Nephron progenitor cell (in vitro differentiated cells): Measurements from ENCODE around the gene ALOXE3.

Experiments
- DNase-seq: peaks from one replicate; pipeline ENCODE4 v3.0.0; 2021
- H3K27ac Mint-ChIP-seq: 2 replicates; pipeline ENCODE4 v1.8.0; 2021; ENCODE audit warnings: mild to moderate bottlenecking, moderate library complexity, mixed read lengths
- H3K27me3 Mint-ChIP-seq: 2 replicates; pipeline ENCODE4 v1.8.0; 2021; ENCODE audit warnings: mild to moderate bottlenecking, low read depth, mixed read lengths; ENCODE audit not compliant: poor library complexity
- H3K36me3 Mint-ChIP-seq: 2 replicates; pipeline ENCODE4 v1.8.0; 2021; ENCODE audit warnings: low read depth, mixed read lengths
- H3K4me1 Mint-ChIP-seq: 2 replicates; pipeline ENCODE4 v1.8.0; 2021; ENCODE audit warnings: mixed read lengths
- H3K4me3 Mint-ChIP-seq: 2 replicates; pipeline ENCODE4 v1.8.0; 2021; ENCODE audit warnings: mild to moderate bottlenecking, moderate library complexity, mixed read lengths
- H3K9me3 Mint-ChIP-seq: 2 replicates; pipeline ENCODE4 v1.8.0; 2021; ENCODE audit warnings: mild to moderate bottlenecking, moderate library complexity, mixed read lengths
- TF ChIP-seq, protein P1 (sequence below): fragments of 200-600 bp; sonication (generic); IDR thresholded peaks from 2 replicates; pipeline ENCODE4 v1.5.0; 2021; ENCODE audit warnings: antibody characterized with exemption

Gene ALOXE3

DNA sequence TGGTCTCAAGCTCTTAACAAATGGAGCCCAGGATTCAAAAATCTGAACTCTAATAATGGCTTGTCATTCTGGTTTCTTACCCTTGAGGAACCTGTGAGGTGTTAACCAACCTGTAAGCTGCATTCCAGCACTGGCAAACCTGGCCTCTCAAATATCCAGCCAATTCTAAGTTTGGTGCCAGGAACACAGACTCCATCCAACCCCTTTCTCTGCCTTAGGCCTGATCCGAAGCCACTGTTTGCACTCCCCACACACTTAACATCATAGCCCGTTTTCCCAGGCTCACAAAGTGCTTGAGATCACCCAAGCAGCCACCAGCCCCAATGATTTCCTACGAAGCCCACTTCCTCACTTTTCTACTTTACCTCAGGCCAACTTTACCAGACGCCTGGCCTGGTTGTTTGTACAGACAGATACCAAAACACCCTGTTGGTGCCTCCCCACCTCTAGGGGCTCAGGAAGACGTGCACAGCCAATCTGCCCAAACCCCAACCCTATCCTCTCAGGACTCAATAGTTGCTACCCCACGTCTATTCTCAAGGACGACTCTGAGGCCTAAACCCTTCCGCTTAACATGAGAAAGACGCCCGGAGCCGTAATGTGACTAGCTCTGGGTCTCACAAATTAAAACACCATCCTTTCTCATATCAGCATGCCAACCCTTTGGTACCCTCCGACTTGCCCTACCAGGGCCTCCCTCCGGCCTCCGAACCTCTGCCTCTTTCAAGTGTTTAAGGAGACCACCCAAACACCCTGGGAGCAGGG lies 37.1 kb upstream of the ALOXE3 start:
- no peak overlapping the region for H3K27ac Mint-ChIP-seq
- H3K4me1 Mint-ChIP-seq = peaks cover 18% of the 10 kb centered on the region
- peaks cover 2% of the 10 kb centered on the region for H3K27me3 Mint-ChIP-seq
- H3K9me3 Mint-ChIP-seq = no peaks in the 10 kb centered on the region
- TF ChIP-seq, protein P1, sequence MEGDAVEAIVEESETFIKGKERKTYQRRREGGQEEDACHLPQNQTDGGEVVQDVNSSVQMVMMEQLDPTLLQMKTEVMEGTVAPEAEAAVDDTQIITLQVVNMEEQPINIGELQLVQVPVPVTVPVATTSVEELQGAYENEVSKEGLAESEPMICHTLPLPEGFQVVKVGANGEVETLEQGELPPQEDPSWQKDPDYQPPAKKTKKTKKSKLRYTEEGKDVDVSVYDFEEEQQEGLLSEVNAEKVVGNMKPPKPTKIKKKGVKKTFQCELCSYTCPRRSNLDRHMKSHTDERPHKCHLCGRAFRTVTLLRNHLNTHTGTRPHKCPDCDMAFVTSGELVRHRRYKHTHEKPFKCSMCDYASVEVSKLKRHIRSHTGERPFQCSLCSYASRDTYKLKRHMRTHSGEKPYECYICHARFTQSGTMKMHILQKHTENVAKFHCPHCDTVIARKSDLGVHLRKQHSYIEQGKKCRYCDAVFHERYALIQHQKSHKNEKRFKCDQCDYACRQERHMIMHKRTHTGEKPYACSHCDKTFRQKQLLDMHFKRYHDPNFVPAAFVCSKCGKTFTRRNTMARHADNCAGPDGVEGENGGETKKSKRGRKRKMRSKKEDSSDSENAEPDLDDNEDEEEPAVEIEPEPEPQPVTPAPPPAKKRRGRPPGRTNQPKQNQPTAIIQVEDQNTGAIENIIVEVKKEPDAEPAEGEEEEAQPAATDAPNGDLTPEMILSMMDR = no peak
- H3K4me3 Mint-ChIP-seq = no peak overlapping the region
- H3K36me3 Mint-ChIP-seq = peaks cover 10% of the 10 kb centered on the region
- no peak for DNase-seq

DNA sequence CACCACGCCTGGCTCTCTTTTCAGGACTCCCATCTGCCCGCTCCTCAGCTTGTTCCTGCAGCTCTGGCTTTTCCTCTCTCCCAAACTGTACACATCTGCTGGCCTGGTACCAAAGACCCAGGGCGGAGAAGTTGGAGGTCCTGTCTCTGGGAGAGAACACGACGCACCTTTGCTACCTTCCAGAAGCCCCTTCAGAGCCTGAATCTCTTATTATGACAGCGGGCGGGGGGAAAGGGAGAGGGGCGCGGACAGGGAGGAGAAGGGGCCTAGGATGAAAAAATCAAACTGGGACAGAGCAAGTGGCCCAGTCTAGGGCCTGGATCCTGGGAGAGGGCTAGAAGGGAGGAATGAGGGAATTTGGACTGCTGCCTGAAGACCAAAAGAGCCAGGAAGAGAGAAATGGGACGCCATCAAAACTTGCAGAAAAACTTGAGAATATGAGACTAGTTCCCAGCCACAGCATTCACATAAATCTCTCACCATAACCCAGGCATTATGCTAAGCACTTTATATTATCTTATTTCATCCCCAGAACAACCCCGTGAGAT lies 36.4 kb upstream of the ALOXE3 start:
- Mint-ChIP-seq H3K9me3 (no peaks in the 10 kb centered on the region), H3K4me3 (no peak overlapping the region), H3K36me3 (peaks cover 3% of the 10 kb centered on the region), H3K4me1 (peaks cover 12% of the 10 kb centered on the region), H3K27ac (peak overlapping the region; percentile 40), H3K27me3 (peaks cover 2% of the 10 kb centered on the region)
- TF ChIP-seq, protein P1 = no peak
- DNase-seq = no peak

DNA sequence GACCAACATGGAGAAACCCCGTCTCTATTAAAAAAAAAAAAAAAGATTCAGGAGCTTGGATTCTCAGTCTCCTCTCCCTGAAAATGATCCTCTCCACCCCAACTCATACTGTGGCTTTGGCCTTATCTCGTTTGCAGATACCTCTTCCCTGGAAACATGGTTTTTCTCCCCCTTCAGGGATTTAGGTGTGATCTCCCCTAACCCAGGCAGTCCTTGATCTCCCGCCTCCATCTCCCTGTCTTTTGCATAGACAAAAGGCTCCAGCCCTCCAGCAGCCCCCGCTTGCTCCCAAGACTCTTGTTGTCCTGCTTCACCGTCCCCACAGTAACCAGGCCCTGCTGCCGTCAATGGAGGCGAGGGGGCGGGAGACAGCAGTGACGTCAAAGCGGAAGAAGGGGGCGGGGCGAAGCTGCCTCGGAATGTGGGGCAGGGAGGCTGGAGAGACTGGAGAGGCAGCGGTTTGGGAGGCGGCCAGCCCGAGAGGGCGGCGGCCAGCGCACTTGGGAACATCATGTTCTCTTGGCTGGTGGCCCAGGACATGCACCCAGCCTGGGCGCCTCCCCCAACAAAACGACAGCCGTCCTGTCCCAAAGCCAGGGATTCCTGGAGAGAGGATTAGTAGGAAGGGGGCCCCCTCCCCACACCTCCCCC lies 35.8 kb upstream of the ALOXE3 start:
- DNase-seq = peak; percentile 98
- Mint-ChIP-seq H3K4me3 (no peak overlapping the region), H3K27me3 (peaks cover 2% of the 10 kb centered on the region), H3K4me1 (peaks cover 12% of the 10 kb centered on the region), H3K36me3 (peaks cover 4% of the 10 kb centered on the region), H3K27ac (peak overlapping the region; percentile 99), H3K9me3 (no peaks in the 10 kb centered on the region)
- TF ChIP-seq, protein P1 = no peak

DNA sequence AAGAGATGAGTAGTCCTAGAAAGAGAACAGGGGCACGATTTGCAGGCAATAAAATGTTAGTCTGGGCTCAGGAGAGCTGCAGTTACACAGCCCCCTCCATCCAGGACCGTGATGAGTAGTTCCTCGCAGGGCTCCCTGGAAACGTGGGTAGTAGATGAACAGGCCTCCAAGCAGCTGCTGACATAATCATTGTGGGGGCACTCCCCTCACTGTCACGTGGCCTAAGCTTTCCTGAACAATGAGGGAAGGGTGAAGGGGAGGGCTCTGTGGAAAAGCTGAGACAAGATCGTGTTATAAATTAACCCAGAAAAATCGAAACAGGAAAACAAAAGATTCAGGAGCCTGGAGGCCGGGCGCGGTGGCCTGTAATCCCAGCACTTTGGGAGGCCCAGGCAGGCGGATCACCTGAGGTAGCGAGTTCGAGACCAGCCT lies 35.2 kb upstream of the ALOXE3 start:
- Mint-ChIP-seq H3K4me3 (peak overlapping the region; percentile 54), H3K27ac (peak overlapping the region; percentile 96)

DNA sequence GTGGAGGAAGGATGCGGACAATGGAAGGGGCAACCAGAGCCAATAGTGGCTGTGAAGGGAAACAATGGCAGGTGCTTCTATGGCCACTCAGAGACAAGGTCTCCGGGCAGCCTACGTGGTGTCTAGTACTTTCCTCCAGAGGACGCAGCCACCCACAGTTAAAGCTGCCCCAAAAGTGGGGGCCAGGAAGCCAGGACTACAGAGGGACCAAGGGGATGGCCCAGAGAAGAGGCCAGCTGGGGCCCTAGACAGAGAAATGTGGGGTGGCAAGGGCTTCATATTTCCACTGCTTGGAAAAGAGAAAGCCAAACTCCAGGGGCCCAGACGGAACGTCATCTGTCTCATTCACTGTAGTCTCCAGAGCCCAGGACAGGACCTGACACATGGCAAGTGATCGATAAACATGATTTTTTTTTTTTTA lies 34.7 kb upstream of the ALOXE3 start:
- H3K4me3 Mint-ChIP-seq = peak overlapping the region; percentile 96
- TF ChIP-seq, protein P1 = no peak
- no peaks in the 10 kb centered on the region for H3K9me3 Mint-ChIP-seq
- peak overlapping the region; percentile 96 for H3K27ac Mint-ChIP-seq
- no peaks in the 10 kb centered on the region for H3K27me3 Mint-ChIP-seq
- DNase-seq = no peak
- H3K36me3 Mint-ChIP-seq = peaks cover 10% of the 10 kb centered on the region
- H3K4me1 Mint-ChIP-seq = peaks cover 12% of the 10 kb centered on the region

More for the DNA sequence above, 35.2 kb upstream of the ALOXE3 start:
- peaks cover 12% of the 10 kb centered on the region for H3K4me1 Mint-ChIP-seq
- TF ChIP-seq, protein P1 = no peak
- peaks cover 2% of the 10 kb centered on the region for H3K27me3 Mint-ChIP-seq
- H3K36me3 Mint-ChIP-seq = peaks cover 5% of the 10 kb centered on the region
- no peaks in the 10 kb centered on the region for H3K9me3 Mint-ChIP-seq
- DNase-seq = no peak
